Astrocyte of the cerebellum (primary cell): ENCODE measurements around the gene SF3B2.

Source experiments
- DNase-seq: peaks from one replicate; pipeline ENCODE4 v3.0.0-alpha.2; 2011; ENCODE audit warnings: low read depth
- H3K4me3 ChIP-seq: 2 replicates; pipeline ENCODE4 v1.5.1; 2011; ENCODE audit warnings: mild to moderate bottlenecking, low read depth, low read length, moderate library complexity
- CTCF ChIP-seq: IDR thresholded peaks from 2 replicates; pipeline ENCODE4 v1.5.1; 2012; ENCODE audit warnings: low read length, low read depth, moderate library complexity, mild to moderate bottlenecking; ENCODE audit errors: missing control alignments
- in situ Hi-C: cut with HindIII; loops from 2 replicates; pipeline ENCODE4 v1.10.0; 2017; ENCODE audit warnings: low sequenced_read_pairs

Gene SF3B2

GRCh38 chr11:66012946-66013761 is 39.0 kb upstream of the SF3B2 start:
- in situ Hi-C loops, result no loop called here
- TF ChIP-seq CTCF, result no peak
- no peak for DNase-seq
- no peak overlapping the region for H3K4me3 ChIP-seq

DNA sequence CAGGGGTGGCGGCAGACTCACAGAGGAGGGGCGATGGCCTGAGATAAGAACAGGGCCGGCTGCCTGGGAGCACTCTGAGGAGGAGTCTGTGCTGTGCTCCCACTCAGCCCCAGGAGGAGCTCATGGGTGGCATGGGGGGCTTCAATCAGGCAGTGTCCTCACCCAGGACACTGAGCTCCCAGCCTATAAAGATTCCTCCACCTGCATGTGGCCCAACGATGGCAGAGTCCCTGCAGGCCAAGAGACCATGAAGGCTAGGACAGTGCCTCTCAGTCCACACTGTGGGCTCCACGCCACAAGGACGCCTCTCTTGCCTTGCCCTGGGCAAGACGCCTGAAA is 38.4 kb upstream of the SF3B2 start:
- DNase-seq, result no peak
- TF ChIP-seq CTCF, result no peak
- no peak overlapping the region for H3K4me3 ChIP-seq
- in situ Hi-C loops, result no loop called here

- TF ChIP-seq CTCF, result no peak
- H3K4me3 ChIP-seq, result no peak overlapping the region
- in situ Hi-C loops, result no loop called here
Measured at GRCh38 chr11:66014804-66015453, 37.2 kb upstream of the SF3B2 start.

GRCh38 chr11:66015454-66015881 is 36.7 kb upstream of the SF3B2 start:
- no peak for DNase-seq
- no peak overlapping the region for H3K4me3 ChIP-seq
- TF ChIP-seq CTCF, result no peak
- in situ Hi-C loops, result no loop called here

More at GRCh38 chr11:66014804-66015453, 37.2 kb upstream of the SF3B2 start:
- DNase-seq, result no peak

GRCh38 chr11:66015936-66016792 is 36.0 kb upstream of the SF3B2 start:
- TF ChIP-seq CTCF, result no peak
- DNase-seq, result no peak
- in situ Hi-C loops, result no loop called here
- H3K4me3 ChIP-seq, result no peak overlapping the region

- H3K4me3 ChIP-seq, result no peak overlapping the region
- in situ Hi-C loops, result no loop called here
- no peak for TF ChIP-seq CTCF
- DNase-seq, result no peak
Measured at GRCh38 chr11:66016793-66017177, 35.4 kb upstream of the SF3B2 start.
